Measurements from ENCODE around the gene PHAX.
"Not testable (repeated sequence)": the region's sequence is repeated elsewhere in the genome, so short reads cannot be mapped to it uniquely, and the experiment has no call there.

The PHAX gene, protein sequence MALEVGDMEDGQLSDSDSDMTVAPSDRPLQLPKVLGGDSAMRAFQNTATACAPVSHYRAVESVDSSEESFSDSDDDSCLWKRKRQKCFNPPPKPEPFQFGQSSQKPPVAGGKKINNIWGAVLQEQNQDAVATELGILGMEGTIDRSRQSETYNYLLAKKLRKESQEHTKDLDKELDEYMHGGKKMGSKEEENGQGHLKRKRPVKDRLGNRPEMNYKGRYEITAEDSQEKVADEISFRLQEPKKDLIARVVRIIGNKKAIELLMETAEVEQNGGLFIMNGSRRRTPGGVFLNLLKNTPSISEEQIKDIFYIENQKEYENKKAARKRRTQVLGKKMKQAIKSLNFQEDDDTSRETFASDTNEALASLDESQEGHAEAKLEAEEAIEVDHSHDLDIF

GRCh38 chr5:126600631-126601511, at the start of gene PHAX:
Gene PHAX, plus strand, starts transcription at chr5:126600947. Its CDS starts 16 bp downstream, at chr5:126600963.
- DNase-seq (ENCODE audit: extremely low read depth in 1 of 2, low read depth in 1 of 2): peak; percentile 19 to 54

GRCh38 chr5:126552614-126553013, 48.1 kb upstream of the PHAX start:
- DNase-seq (ENCODE audit: extremely low read depth in 1 of 2, low read depth in 1 of 2): no peak

GRCh38 chr5:126555101-126555500, 45.6 kb upstream of the PHAX start:
- not testable (repeated sequence) for DNase-seq (ENCODE audit: extremely low read depth in 1 of 2, low read depth in 1 of 2)

DNA sequence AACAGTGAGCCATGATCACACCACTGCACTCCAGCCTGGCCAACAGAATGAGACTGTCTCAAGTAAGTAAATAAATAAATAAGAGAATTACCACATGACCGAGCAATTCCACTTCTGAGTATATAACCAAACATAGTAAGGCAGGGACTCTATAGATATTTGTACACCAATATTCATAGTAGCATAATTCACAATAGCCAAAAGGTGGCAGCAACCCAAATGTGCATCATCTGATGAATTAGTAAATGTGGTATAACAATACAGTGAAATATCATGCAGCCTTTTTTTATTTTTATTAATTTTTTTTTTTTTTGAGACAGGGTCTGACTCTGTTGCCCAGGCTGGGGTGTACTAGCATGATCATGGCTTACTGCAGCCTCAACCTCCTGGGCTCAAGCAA, 38.8 kb upstream of the PHAX start:
- no peak for DNase-seq (ENCODE audit: extremely low read depth in 1 of 2, low read depth in 1 of 2)

- DNase-seq (ENCODE audit: extremely low read depth in 1 of 2, low read depth in 1 of 2): no peak
Measured at GRCh38 chr5:126562823-126563222, 37.9 kb upstream of the PHAX start.

DNA sequence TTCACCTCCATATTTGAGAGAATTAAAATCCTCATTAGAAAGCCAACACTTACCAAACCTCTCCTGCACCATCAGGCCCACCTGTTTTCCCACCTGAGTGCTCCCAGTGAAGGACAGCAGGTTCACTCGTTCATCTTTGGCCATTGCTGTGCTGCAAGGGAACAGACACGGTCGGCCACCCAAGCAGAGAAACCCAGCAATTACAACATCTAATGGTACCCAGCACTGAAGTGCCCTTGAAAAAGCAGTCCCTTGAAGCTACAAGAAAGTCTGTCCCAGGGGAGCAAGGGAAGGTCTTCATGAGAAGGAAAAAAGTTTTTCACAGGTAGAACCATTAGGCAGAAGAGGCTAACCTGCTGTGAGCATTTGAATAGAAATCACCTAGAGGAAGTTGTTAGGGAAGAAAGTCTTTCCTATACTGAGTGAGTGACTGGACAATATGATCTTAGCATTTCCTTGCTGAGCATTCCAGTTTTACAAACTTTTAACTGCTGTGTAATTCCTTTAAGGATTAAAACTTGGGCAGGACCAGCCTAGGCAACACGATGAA, 32.5 kb upstream of the PHAX start:
- DNase-seq (ENCODE audit: extremely low read depth in 1 of 2, low read depth in 1 of 2): no peak

DNA sequence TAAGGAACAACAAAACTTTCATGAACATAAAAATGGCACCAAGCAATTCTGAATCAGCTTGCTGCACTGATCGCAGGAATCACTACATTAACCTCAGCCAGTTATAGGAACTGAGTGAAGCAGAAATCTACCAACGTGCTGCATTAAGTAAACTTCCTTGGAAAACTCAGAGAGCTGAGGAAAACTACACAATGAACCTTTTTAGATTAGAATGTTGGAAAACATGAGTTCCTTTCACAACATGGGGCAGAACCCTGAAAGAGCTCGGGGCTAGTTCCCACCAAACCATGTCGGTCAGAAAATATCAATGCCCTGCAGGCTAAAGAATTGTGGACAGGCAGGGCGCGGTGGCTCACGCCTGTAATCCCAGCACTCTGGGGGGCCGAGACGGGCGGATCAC, 25.1 kb upstream of the PHAX start:
- DNase-seq (ENCODE audit: extremely low read depth in 1 of 2, low read depth in 1 of 2): no peak

GRCh38 chr5:126576974-126577373, 23.8 kb upstream of the PHAX start:
- no peak for DNase-seq (ENCODE audit: extremely low read depth in 1 of 2, low read depth in 1 of 2)

DNA sequence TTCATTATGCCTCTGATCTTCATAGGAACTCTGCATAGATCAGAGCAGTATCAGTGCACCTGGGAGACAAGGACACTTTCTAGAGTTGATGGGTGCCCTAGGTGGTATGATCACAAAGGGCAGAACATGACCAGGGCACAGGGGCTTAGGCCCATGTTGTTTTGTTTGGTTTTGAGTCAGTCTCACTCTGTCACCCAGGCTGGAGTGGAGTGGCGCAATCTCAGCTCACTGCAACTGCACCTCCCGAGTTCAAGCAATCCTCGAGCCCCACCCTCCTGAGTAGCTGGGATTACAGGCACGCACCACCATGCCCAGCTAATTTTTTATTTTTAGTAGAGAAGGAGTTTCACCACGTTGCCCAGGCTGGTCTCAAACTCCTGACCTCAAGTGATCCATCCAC, 23.3 kb upstream of the PHAX start:
- no peak for DNase-seq (ENCODE audit: extremely low read depth in 1 of 2, low read depth in 1 of 2)

DNA sequence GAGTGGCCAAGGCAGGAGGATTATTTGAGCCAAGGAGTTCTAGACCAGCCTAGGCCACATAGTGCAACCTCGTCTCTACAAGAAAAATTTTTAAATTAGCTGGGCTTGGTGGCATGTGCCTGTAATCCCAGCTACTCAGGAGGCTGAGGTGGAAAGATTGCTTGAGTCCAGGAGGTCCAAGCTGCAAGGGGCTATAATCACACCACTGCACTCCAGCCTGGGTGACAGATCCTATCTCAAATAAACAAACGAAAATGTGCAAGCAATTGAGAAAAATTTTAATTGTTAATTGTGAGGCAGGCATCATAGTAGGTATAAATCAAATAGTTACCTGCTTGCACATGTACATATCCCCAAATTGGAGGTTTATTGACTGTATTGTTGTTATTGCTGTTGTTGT, 21.0 kb upstream of the PHAX start:
- no peak for DNase-seq (ENCODE audit: extremely low read depth in 1 of 2, low read depth in 1 of 2)

GRCh38 chr5:126583761-126584160, 17.0 kb upstream of the PHAX start:
- DNase-seq (ENCODE audit: extremely low read depth in 1 of 2, low read depth in 1 of 2): no peak

- no peak for DNase-seq (ENCODE audit: extremely low read depth in 1 of 2, low read depth in 1 of 2)
Measured at GRCh38 chr5:126587551-126588390, 13.0 kb upstream of the PHAX start.

DNA sequence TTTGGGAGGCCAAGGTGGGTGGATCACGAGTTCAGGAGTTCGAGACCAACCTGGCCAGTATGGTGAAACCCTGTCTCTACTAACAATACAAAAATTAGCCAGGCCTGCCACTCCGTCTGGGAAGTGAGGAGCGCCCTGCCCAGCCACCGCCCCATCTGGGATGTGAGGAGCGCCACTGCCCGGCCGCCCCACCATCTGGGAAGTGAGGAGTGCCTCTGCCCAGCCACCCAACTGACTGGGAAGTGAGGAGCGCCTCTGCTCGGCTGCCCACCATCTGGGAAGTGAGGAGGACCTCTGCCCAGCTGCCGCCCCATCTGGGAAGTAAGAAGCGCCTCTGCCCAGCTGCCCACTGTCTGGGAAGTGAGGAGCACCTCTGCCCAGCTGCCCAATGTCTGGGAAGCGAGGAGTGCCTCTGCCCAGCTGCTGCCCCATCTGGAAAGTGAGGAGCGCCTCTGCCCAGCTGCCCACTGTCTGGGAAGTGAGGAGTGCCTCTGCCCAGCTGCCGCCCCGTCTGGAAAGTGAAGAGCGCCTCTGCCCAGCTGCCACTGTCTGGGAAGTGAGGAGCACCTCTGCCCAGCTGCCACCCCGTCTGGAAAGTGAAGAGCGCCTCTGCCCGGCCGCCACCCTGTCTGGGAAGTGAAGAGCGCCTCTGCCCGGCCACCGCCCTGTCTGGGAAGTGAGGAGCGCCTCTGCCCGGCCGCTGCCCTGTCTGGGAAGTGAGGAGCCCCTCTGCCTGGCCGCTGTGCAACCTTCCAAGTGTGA, 11.0 kb upstream of the PHAX start:
- DNase-seq (ENCODE audit: extremely low read depth in 1 of 2, low read depth in 1 of 2): no peak

- no peak for DNase-seq (ENCODE audit: extremely low read depth in 1 of 2, low read depth in 1 of 2)
Measured at GRCh38 chr5:126591549-126591948, 9.2 kb upstream of the PHAX start.

GRCh38 chr5:126594748-126595485, 5.8 kb upstream of the PHAX start, which contains the start of gene ALDH7A1:
Gene ALDH7A1, minus strand, starts transcription at chr5:126595219. Its CDS starts 21 bp downstream, at chr5:126595198.
- no peak for DNase-seq (ENCODE audit: extremely low read depth in 1 of 2, low read depth in 1 of 2)

GRCh38 chr5:126595486-126596083, 5.2 kb upstream of the PHAX start:
- DNase-seq (ENCODE audit: extremely low read depth in 1 of 2, low read depth in 1 of 2): no peak

GRCh38 chr5:126597156-126597555, 3.6 kb upstream of the PHAX start:
- DNase-seq (ENCODE audit: extremely low read depth in 1 of 2, low read depth in 1 of 2): no peak

DNA sequence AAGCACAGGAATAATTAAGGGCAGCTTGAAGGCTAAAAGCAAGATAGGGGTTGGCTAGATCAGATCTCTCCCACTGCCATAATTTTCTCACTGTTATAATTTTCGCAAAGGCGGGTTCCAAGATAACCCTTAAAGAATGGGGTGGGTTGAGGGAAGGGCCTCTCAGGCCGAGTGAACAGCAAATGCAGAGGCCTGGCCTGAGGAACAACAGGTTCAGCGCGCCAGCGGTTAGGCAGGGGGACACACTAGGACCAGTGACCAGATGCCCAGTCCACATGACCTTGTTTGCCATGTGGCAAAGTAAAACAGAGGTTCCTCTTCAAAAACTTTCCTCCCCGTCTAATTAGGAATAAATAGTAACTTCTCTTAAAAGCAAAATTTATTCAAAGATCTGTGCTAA, 1.2 kb upstream of the PHAX start:
- DNase-seq (ENCODE audit: extremely low read depth in 1 of 2, low read depth in 1 of 2): no peak
